GM18519 (cell line): Measurements from ENCODE around the gene ROBO1.

Source experiments
- ATAC-seq: cut with Tn5 transposase; IDR thresholded peaks from one replicate; pipeline ENCODE4 v1.9.1; 2021; ENCODE audit warnings: mild to moderate bottlenecking, moderate library complexity; ENCODE audit not compliant: unreplicated experiment, low FRiP score

The ROBO1 gene

GRCh38 chr3:79255702-79256101, 512.1 kb downstream of the ROBO1 start:
- no peak for ATAC-seq

- ATAC-seq, result no peak
Observed at GRCh38 chr3:79255292-79255691, 512.5 kb downstream of the ROBO1 start.

GRCh38 chr3:79253704-79254103, 514.1 kb downstream of the ROBO1 start:
- no peak for ATAC-seq

GRCh38 chr3:79253271-79253670, 514.5 kb downstream of the ROBO1 start:
- ATAC-seq, result no peak

GRCh38 chr3:79250746-79251145, 517.1 kb downstream of the ROBO1 start:
- no peak for ATAC-seq

- ATAC-seq, result no peak
Observed at GRCh38 chr3:79249701-79250100, 518.1 kb downstream of the ROBO1 start.

- no peak for ATAC-seq
Observed at GRCh38 chr3:79247725-79248043, 520.1 kb downstream of the ROBO1 start.

- no peak for ATAC-seq
Observed at GRCh38 chr3:79246875-79247724, 520.7 kb downstream of the ROBO1 start.

- ATAC-seq, result no peak
Observed at GRCh38 chr3:79245284-79246138, 522.3 kb downstream of the ROBO1 start.

- ATAC-seq, result no peak
Observed at GRCh38 chr3:79236496-79236895, 531.3 kb downstream of the ROBO1 start.

GRCh38 chr3:79233431-79234060, 534.3 kb downstream of the ROBO1 start:
- ATAC-seq, result no peak

- ATAC-seq, result no peak
Observed at GRCh38 chr3:79230266-79230665, 537.5 kb downstream of the ROBO1 start.

GRCh38 chr3:79217096-79217495, 550.7 kb downstream of the ROBO1 start:
- ATAC-seq, result no peak

GRCh38 chr3:79215286-79215685, 552.5 kb downstream of the ROBO1 start:
- no peak for ATAC-seq

GRCh38 chr3:79211586-79212359, 556.0 kb downstream of the ROBO1 start:
- no peak for ATAC-seq

GRCh38 chr3:79204351-79204750, 563.4 kb downstream of the ROBO1 start:
- ATAC-seq, result no peak

GRCh38 chr3:79203144-79203519, 564.7 kb downstream of the ROBO1 start:
- ATAC-seq, result no peak

GRCh38 chr3:79202471-79203143, 565.2 kb downstream of the ROBO1 start:
- no peak for ATAC-seq

- no peak for ATAC-seq
Observed at GRCh38 chr3:79200456-79200855, 567.3 kb downstream of the ROBO1 start.

GRCh38 chr3:79199966-79200365, 567.8 kb downstream of the ROBO1 start:
- no peak for ATAC-seq
